Choroid plexus epithelial cell (primary cell): ENCODE data around the gene OTULINL.
"Not testable (repeated sequence)": the region's sequence is repeated elsewhere in the genome, so short reads cannot be mapped to it uniquely, and the experiment has no call there.

Experiments
- DNase-seq: peaks from one replicate; pipeline ENCODE4 v3.0.0-alpha.2; 2010; ENCODE audit warnings: low read depth
- H3K4me3 ChIP-seq: 2 replicates; pipeline ENCODE4 v1.5.1; 2011; ENCODE audit warnings: low read depth, mild to moderate bottlenecking, control low read depth, low read length, moderate library complexity
- CTCF ChIP-seq: conservative IDR thresholded peaks from 2 replicates; pipeline ENCODE4 v1.5.1; 2011; ENCODE audit warnings: low read depth, mild to moderate bottlenecking, control low read depth, inconsistent platforms, low read length, moderate library complexity

Gene OTULINL

DNA sequence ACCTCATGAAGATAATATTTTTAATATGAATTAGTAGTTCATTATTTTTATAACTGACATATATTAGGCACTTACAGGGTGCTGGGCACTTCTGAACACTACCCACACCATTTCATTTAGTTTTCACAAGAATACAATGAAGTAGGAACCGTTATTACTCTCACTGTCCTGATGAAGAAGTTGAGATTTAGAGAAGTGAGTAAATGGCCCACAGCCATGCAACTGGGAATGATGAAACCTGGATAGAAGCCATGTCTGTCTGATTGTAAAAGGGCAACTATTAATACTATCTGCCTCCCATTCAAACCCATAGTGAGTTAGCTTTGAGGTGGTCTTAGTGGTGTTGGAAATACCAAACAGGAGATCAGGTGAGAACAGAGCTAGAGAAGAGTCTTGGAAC, 29.6 kb upstream of the OTULINL start:
- DNase-seq: peak; percentile 5
- H3K4me3 ChIP-seq: no peak overlapping the region
- no peak for TF ChIP-seq CTCF

- H3K4me3 ChIP-seq, DNase-seq: not testable (repeated sequence)
These were observed 27.3 kb upstream of the OTULINL start for GRCh38 chr5:14554288-14554687.

DNA sequence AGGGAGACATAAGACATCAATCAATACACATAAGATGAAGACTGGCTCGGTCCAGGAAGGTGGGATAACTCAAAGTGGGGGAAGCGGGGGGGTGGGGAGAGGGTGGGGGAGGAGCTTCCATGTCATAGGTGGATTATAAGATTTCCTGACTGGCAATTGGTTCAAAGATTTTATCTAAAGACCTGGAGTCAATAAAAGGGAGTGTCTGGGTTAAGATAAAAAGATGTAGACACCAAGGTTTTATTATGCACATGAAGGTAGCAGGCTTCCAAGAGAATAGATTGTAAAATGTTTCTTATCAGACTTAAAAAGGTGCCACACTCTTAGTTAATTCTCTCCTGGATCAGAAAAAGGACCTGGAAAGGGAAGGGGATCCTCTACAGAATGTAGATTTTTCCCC, 25.6 kb upstream of the OTULINL start:
- H3K4me3 ChIP-seq: no peak overlapping the region
- no peak for TF ChIP-seq CTCF
- no peak for DNase-seq

- no peak overlapping the region for H3K4me3 ChIP-seq
- TF ChIP-seq CTCF: no peak
- DNase-seq: peak; percentile 27
These were observed 24.3 kb upstream of the OTULINL start for GRCh38 chr5:14557203-14557770.

DNA sequence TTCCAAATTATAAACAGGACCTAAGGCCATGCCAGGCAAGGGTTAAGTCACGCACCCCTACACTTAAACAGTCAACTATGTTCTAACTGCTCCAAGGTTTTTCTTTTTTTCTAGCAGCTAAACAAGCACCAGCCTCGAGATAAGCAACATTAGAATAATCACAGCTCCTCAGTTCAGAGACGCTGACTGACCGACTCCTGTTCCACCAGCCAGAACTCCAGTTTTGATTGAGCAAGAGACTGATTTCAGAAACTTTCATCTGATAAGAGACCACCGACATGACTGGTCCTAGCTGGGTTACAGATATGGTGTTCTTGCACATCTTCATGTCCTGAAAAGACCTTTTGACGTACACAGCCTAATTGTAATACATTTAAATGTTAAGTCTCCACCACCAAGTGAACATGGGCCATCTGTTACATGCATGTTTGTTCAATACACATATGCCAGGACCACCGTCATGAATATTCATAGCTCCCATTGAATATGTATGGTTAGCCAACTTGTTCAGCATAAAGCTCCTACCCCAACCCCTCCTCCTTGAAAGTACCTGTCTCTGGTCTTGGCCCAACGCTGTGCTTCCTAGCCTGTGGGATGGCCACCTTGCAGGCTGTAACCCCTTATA, 23.7 kb upstream of the OTULINL start:
- peak; percentile 7 for DNase-seq
- TF ChIP-seq CTCF: no peak
- H3K4me3 ChIP-seq: no peak overlapping the region

DNA sequence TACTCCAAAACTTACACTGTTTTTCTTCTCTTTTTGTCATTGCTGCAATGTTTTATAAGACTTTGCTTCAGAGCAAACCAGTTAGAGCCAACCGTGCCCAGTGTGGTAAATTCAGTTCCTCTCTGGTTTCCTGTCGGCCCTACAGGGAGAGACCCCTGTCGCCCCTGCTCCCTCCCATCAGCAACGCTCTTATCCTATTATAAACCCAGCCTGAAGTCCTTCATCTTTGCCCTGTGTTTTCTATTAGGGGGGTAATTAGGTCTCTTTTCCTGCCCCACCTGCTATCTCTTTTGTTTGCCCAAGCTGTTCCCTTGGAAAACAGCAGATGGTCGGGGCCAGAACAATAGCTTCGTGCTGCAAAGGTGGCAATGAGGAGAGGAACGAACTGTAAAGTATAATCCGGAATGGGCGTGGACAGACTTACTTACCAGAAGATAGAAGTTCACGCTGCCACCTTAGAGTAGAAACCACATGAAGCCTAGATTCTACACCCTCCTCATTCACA, 21.4 kb upstream of the OTULINL start:
- TF ChIP-seq CTCF: no peak
- no peak overlapping the region for H3K4me3 ChIP-seq
- no peak for DNase-seq

DNA sequence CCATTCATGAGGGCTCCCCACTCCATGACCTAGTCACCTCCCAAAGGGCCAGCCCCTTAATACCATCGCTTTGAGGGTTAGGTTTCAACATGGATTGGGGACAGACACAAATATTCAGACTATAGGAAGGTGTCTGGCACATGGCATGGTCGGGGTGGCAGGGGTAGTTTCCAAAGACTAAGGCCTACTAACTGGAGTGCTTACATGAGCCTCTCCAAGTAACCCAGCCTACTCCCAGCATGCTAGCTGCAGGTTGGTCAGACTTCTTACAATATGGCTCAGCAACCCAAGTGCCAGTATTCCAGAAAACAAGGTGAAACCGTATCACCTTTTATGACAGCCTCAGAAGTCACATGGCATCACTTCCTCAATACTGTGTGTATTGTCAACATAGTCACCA, 19.9 kb upstream of the OTULINL start:
- no peak for TF ChIP-seq CTCF
- no peak for DNase-seq
- H3K4me3 ChIP-seq: no peak overlapping the region
